IMR-90 (cell line): Measurements from ENCODE around the gene SEMA4A. TPM values are rescaled to one million over a fixed set of nuclear protein-coding genes. Genes with fewer than 3 reads are reported as not detected.

Source experiments
- ATAC-seq: fragments of 200-7000 bp; cut with Tn5 transposase; 2 replicates; pipeline ENCODE4 v1.9.1; 2020; ENCODE audit warnings: low read depth, mild to moderate bottlenecking, moderate library complexity
- BruUV-seq: library from RNA; stranded (reverse); fragments of 400-500 nt; replicated peaks from 2 replicates; lab custom pipeline; 2021; lab: Mats Ljungman, UMichigan
- CTCF ChIA-PET: fragments of 300-600 bp; formaldehyde crosslinking; extraction: SDS; loops from one replicate; lab custom pipeline; 2021; ENCODE audit warnings: antibody characterized with exemption; lab: Yijun Ruan, JAX
- POLR2A ChIA-PET: fragments of 300-600 bp; sonication (Branson Sonifier 250); formaldehyde crosslinking; loops from one replicate; lab custom pipeline; 2022; ENCODE audit warnings: antibody characterized with exemption; ENCODE audit not compliant: unreplicated experiment; lab: Charles Lee
- DNase-seq: peaks from one replicate; pipeline ENCODE4 v3.0.0; 2013
- H2AFZ ChIP-seq: replicated peaks from 2 replicates; pipeline ENCODE3; 2013; ENCODE audit warnings: low read length, mild to moderate bottlenecking; ENCODE audit not compliant: poor library complexity
- H2AK5ac ChIP-seq: 2 replicates; pipeline ENCODE4 v1.6.1; 2013; ENCODE audit warnings: low read depth, low read length, inconsistent platforms
- H2AK9ac ChIP-seq: replicated peaks from 2 replicates; pipeline ENCODE3; 2013; ENCODE audit warnings: mild to moderate bottlenecking, low read depth, low read length, moderate library complexity; ENCODE audit not compliant: poor library complexity
- H2BK120ac ChIP-seq: 2 replicates; pipeline ENCODE4 v1.6.1; 2013; ENCODE audit warnings: low read depth, low read length, inconsistent platforms
- H2BK15ac ChIP-seq: 3 replicates; pipeline ENCODE4 v1.6.1; 2013; ENCODE audit warnings: low read depth, low read length, inconsistent platforms
- H2BK20ac ChIP-seq: 2 replicates; pipeline ENCODE4 v1.6.1; 2013; ENCODE audit warnings: low read depth, mild to moderate bottlenecking, inconsistent platforms, low read length, moderate library complexity
- H2BK5ac ChIP-seq: 2 replicates; pipeline ENCODE4 v1.6.1; 2013; ENCODE audit warnings: mild to moderate bottlenecking, low read depth, low read length, inconsistent platforms; ENCODE audit not compliant: poor library complexity, severe bottlenecking
- H3K14ac ChIP-seq: replicated peaks from 2 replicates; pipeline ENCODE4 v1.6.1; 2013; ENCODE audit warnings: low read depth, low read length, inconsistent platforms
- H3K18ac ChIP-seq: 2 replicates; pipeline ENCODE4 v1.6.1; 2013; ENCODE audit warnings: low read depth, low read length, control low read depth
- H3K23ac ChIP-seq: 2 replicates; pipeline ENCODE4 v1.6.1; 2013; ENCODE audit warnings: low read depth, low read length, inconsistent platforms
- H3K27ac ChIP-seq: 2 replicates; pipeline ENCODE4 v1.5.1; 2013; ENCODE audit warnings: mild to moderate bottlenecking, control low read depth, low read length; ENCODE audit not compliant: insufficient read depth
- H3K27me3 ChIP-seq: 2 replicates; pipeline ENCODE4 v1.6.1; 2013; ENCODE audit warnings: low read length; ENCODE audit not compliant: control insufficient read depth, insufficient read depth
- H3K36me3 ChIP-seq: 2 replicates; pipeline ENCODE4 v1.6.1; 2013; ENCODE audit warnings: low read length, mixed read lengths; ENCODE audit not compliant: control insufficient read depth, insufficient read depth
- H3K4ac ChIP-seq: 2 replicates; pipeline ENCODE4 v1.6.1; 2013; ENCODE audit warnings: low read depth, low read length, inconsistent platforms
- H3K4me1 ChIP-seq: 2 replicates; pipeline ENCODE4 v1.6.1; 2013; ENCODE audit warnings: low read length, mixed read lengths; ENCODE audit not compliant: control insufficient read depth, insufficient read depth
- H3K4me2 ChIP-seq: 2 replicates; pipeline ENCODE4 v1.6.1; 2013; ENCODE audit warnings: low read depth, mild to moderate bottlenecking, control low read depth, low read length, moderate library complexity
- H3K4me3 ChIP-seq: 2 replicates; pipeline ENCODE4 v1.5.1; 2013; ENCODE audit warnings: low read depth, mild to moderate bottlenecking, control low read depth, low read length, moderate library complexity; ENCODE audit not compliant: insufficient read depth
- H3K56ac ChIP-seq: 2 replicates; pipeline ENCODE4 v1.6.1; 2013; ENCODE audit warnings: low read length, inconsistent platforms; ENCODE audit not compliant: insufficient read depth; ENCODE audit errors: extremely low read depth
- H3K79me1 ChIP-seq, 2 experiments: 2 replicates each; pipeline ENCODE4 v1.6.1; 2013; ENCODE audit warnings: low read length in 2 of 2, inconsistent platforms in 1 of 2, low read depth in 1 of 2
- H3K9ac ChIP-seq: 2 replicates; pipeline ENCODE4 v1.6.1; 2013; ENCODE audit warnings: low read depth, low read length, control low read depth
- H3K9me1 ChIP-seq: 2 replicates; pipeline ENCODE4 v1.6.1; 2013; ENCODE audit warnings: low read length, inconsistent platforms; ENCODE audit not compliant: insufficient read depth
- H3K9me3 ChIP-seq: 2 replicates; pipeline ENCODE4 v1.6.1; 2013; ENCODE audit warnings: low read length; ENCODE audit not compliant: control insufficient read depth, insufficient read depth
- H4K20me1 ChIP-seq: 2 replicates; pipeline ENCODE4 v1.6.1; 2013; ENCODE audit warnings: low read length, inconsistent platforms; ENCODE audit not compliant: insufficient read depth
- H4K5ac ChIP-seq: 2 replicates; pipeline ENCODE4 v1.6.1; 2013; ENCODE audit warnings: mild to moderate bottlenecking, low read depth, low read length, control low read depth
- H4K8ac ChIP-seq, 2 experiments: 2 replicates each; pipeline ENCODE4 v1.6.1; 2013; ENCODE audit warnings: low read depth in 2 of 2, low read length in 2 of 2, control low read depth in 1 of 2, inconsistent platforms in 1 of 2
- H4K91ac ChIP-seq: 2 replicates; pipeline ENCODE4 v1.6.1; 2013; ENCODE audit warnings: low read depth, low read length, inconsistent platforms; ENCODE audit not compliant: insufficient read depth
- BHLHE40 ChIP-seq: fragments of 150-350 bp; IDR thresholded peaks from 2 replicates; pipeline ENCODE4 v1.6.1; 2016; ENCODE audit warnings: mild to moderate bottlenecking, low read depth, low read length
- CEBPB ChIP-seq: IDR thresholded peaks from 2 replicates; pipeline ENCODE4 v1.6.1; 2012; ENCODE audit warnings: low read depth, low read length, improper control_type of control experiment
- CHD1 ChIP-seq: IDR thresholded peaks from 2 replicates; pipeline ENCODE4 v1.6.1; 2012; ENCODE audit warnings: low read depth, low read length, improper control_type of control experiment
- FOS ChIP-seq: fragments of 150-350 bp; IDR thresholded peaks from 2 replicates; pipeline ENCODE4 v1.6.1; 2016; ENCODE audit warnings: low read depth, low read length
- MAFK ChIP-seq: IDR thresholded peaks from 2 replicates; pipeline ENCODE4 v1.6.1; 2012; ENCODE audit warnings: low read depth, low read length, improper control_type of control experiment
- MAZ ChIP-seq: IDR thresholded peaks from 2 replicates; pipeline ENCODE4 v1.6.1; 2012; ENCODE audit warnings: low read depth, mild to moderate bottlenecking, low read length, improper control_type of control experiment, moderate library complexity, borderline replicate concordance
- MXI1 ChIP-seq: IDR thresholded peaks from 2 replicates; pipeline ENCODE4 v1.6.1; 2012; ENCODE audit warnings: low read depth, mild to moderate bottlenecking, low read length, moderate library complexity, borderline replicate concordance
- NFE2L2 ChIP-seq: fragments of 150-350 bp; IDR thresholded peaks from 2 replicates; pipeline ENCODE4 v1.6.1; 2016; ENCODE audit warnings: low read depth, mild to moderate bottlenecking, low read length
- POLR2A ChIP-seq: IDR thresholded peaks from 2 replicates; pipeline ENCODE4 v1.6.1; 2012; ENCODE audit warnings: mild to moderate bottlenecking, low read depth, low read length
- RAD21 ChIP-seq: IDR thresholded peaks from 2 replicates; pipeline ENCODE4 v1.6.1; 2012; ENCODE audit warnings: low read length, improper control_type of control experiment
- RCOR1 ChIP-seq: IDR thresholded peaks from 2 replicates; pipeline ENCODE4 v1.6.1; 2012; ENCODE audit warnings: mild to moderate bottlenecking, low read length, improper control_type of control experiment; ENCODE audit not compliant: insufficient replicate concordance
- RFX5 ChIP-seq: IDR thresholded peaks from 2 replicates; pipeline ENCODE4 v1.8.0; 2012; ENCODE audit warnings: low read depth, mild to moderate bottlenecking, low read length, moderate library complexity
- SMC3 ChIP-seq: fragments of 150-350 bp; IDR thresholded peaks from 2 replicates; pipeline ENCODE4 v1.6.1; 2016; ENCODE audit warnings: low read depth, mild to moderate bottlenecking, antibody characterized with exemption, low read length, moderate library complexity
- WGBS, 2 experiments: methylation state at CpG; one replicate each; pipeline versions ENCODE4 v1.1.5 to v1.1.7; 2013; ENCODE audit warnings: missing lambda C conversion rate in 2 of 2; ENCODE audit not compliant: insufficient read length in 1 of 2; ENCODE audit errors: extremely low coverage in 2 of 2; 5-methylcytosine and 5-hydroxymethylcytosine counted together
- dilution Hi-C: fragments of 300-500 bp; cut with HindIII; formaldehyde crosslinking; loops from one replicate; pipeline ENCODE4 v1.14.3; 2018; ENCODE audit warnings: low sequenced_read_pairs; ENCODE audit not compliant: unreplicated experiment
- in situ Hi-C: fragments of 300-500 bp; cut with MboI; formaldehyde crosslinking; loops from 3 replicates; pipeline ENCODE4 v1.14.3; 2019; ENCODE audit warnings: low sequenced_read_pairs, inconsistent platforms, mixed read lengths
- intact Hi-C: fragments of 100-400 bp; cut with micrococcal nuclease; formaldehyde crosslinking; loops from 2 replicates; pipeline ENCODE4 v1.10.0; 2022
- polyA plus RNA-seq, 3 experiments: library from polyadenylated mRNA; depleted of rRNA; stranded (reverse); fragments of >200 nt; gene quantifications; 2 replicates each; pipeline ENCODE4 v1.2.3, GENCODE V29; 2012; ENCODE audit warnings: low replicate concordance in 1 of 3
- total RNA-seq: library from RNA; depleted of rRNA; stranded (reverse); fragments of >200 nt; gene quantifications from 2 replicates; pipeline ENCODE4 v1.2.3, GENCODE V29; 2012
- TF ChIP-seq, protein P1 (sequence below): fragments of 150-350 bp; IDR thresholded peaks from 2 replicates; pipeline ENCODE4 v1.6.1; 2016; ENCODE audit warnings: low read depth, mild to moderate bottlenecking, low read length, moderate library complexity, borderline replicate concordance
- TF ChIP-seq, protein P2 (sequence below): conservative IDR thresholded peaks from 2 replicates; pipeline ENCODE4 v1.5.1; 2012; ENCODE audit warnings: mild to moderate bottlenecking, low read depth, low read length, improper control_type of control experiment

Gene SEMA4A
- total and polyA plus RNA-seq, 2 of the 4 experiments (the other 2 are of a cell fraction), result 0.18 to 0.86 TPM

DNA sequence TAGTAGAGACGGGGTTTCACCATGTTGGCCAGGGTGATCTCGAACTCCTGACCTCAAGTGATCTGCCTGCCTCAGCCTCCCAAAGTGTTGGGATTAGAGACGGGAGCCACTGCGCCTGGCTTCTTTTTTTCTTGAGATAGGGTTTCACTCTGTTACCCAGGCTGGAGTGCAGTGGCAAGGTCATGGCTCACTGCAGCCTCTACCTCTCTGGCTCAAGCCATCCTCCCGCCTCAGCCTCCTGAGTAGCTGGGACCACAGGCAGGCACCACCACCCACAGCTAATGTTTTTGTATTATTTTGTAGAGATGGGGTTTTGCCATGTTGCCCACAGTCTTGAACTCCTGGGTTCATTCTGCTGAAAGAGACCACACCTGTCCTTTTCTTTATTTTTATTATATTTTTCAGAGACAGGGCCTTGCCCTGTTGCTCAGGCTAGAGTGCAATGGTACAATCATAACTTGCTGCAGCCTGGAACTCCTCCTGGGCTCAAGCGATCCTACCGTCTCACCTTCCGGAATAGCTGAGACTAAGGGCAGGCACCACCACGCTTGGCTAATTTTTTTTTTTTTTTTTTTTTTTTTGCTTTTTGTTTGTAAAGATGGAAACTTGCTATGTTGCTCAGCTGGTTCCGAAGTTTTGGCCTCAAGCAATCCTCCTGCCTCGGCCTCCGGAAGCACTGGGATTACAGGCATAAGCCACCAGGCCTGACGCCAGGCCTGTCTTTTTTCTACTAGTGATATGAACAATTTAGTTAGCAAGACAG, 35.8 kb upstream of the SEMA4A start:
- Histone ChIP-seq H4K91ac (no peak overlapping the region), H3K27me3 (no peaks in the 10 kb centered on the region), H4K5ac (no peak overlapping the region), H2BK5ac (no peak overlapping the region), H2BK15ac (no peak overlapping the region), H2BK120ac (no peak overlapping the region), H3K14ac (0 out of 2 replicates have a peak overlapping the region, but pooled peaks have one; percentile 44), H3K27ac (no peak overlapping the region), H3K4ac (no peak overlapping the region), H3K9me3 (no peaks in the 10 kb centered on the region), H3K9me1 (peaks cover 25% of the 10 kb centered on the region), H3K4me2 (peak overlapping the region; percentile 64), H3K36me3 (peaks cover 13% of the 10 kb centered on the region), H3K9ac (no peak overlapping the region; the same call in 1 of the 2 replicates), H2BK20ac (no peak overlapping the region), H3K4me3 (peak overlapping the region; percentile 9; the same call in 1 of the 2 replicates), H3K56ac (no peak overlapping the region), H2AK5ac (no peak overlapping the region), H3K23ac (peak overlapping the region; percentile 13; the same call in 1 of the 2 replicates), H3K79me1 (peaks cover 4 to 38% of the 10 kb centered on the region in 2 experiments; a peak in 3 of 4 replicates), H4K20me1 (peaks cover 78% of the 10 kb centered on the region), H3K4me1 (peaks cover 38% of the 10 kb centered on the region), H3K18ac (no peak overlapping the region), H4K8ac (no peak overlapping the region), H2AK9ac (no peak overlapping the region), H2AFZ (no peak overlapping the region)
- dilution Hi-C loops (no loop called here), in situ Hi-C loops (no loop called here), intact Hi-C loops (no loop called here)
- no TSS peak for BruUV-seq
- no peak for DNase-seq
- ATAC-seq, result no peak
- no CpG with 5 or more reads among the region's 13 CpGs for WGBS, 2 experiments
- CTCF ChIA-PET, result interaction anchor here (0.8 to 1.2 kb wide), 2 partner anchors 8 to 9 kb away, joined by 3 to 5 read pairs; no protein-coding TSS in a partner anchor
- POLR2A ChIA-PET, result interaction anchor here (0.8 kb wide), 1 partner anchor 10 kb away, joined by 4 read pairs; no protein-coding TSS in a partner anchor
- TF ChIP-seq CHD1 (no peak), NFE2L2 (no peak), RFX5 (no peak), BHLHE40 (no peak), RAD21 (no peak), SMC3 (no peak), POLR2A (no peak), MXI1 (no peak), FOS (no peak), CEBPB (no peak), MAZ (no peak), RCOR1 (no peak), MAFK (no peak)
- TF ChIP-seq, protein P1, sequence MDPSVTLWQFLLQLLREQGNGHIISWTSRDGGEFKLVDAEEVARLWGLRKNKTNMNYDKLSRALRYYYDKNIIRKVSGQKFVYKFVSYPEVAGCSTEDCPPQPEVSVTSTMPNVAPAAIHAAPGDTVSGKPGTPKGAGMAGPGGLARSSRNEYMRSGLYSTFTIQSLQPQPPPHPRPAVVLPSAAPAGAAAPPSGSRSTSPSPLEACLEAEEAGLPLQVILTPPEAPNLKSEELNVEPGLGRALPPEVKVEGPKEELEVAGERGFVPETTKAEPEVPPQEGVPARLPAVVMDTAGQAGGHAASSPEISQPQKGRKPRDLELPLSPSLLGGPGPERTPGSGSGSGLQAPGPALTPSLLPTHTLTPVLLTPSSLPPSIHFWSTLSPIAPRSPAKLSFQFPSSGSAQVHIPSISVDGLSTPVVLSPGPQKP, result no peak
- TF ChIP-seq, protein P2, sequence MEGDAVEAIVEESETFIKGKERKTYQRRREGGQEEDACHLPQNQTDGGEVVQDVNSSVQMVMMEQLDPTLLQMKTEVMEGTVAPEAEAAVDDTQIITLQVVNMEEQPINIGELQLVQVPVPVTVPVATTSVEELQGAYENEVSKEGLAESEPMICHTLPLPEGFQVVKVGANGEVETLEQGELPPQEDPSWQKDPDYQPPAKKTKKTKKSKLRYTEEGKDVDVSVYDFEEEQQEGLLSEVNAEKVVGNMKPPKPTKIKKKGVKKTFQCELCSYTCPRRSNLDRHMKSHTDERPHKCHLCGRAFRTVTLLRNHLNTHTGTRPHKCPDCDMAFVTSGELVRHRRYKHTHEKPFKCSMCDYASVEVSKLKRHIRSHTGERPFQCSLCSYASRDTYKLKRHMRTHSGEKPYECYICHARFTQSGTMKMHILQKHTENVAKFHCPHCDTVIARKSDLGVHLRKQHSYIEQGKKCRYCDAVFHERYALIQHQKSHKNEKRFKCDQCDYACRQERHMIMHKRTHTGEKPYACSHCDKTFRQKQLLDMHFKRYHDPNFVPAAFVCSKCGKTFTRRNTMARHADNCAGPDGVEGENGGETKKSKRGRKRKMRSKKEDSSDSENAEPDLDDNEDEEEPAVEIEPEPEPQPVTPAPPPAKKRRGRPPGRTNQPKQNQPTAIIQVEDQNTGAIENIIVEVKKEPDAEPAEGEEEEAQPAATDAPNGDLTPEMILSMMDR, result no peak
